SK-N-SH (cell line): Measurements from ENCODE around the gene VAV1.

Experiments
- RFX5 ChIP-seq: IDR thresholded peaks from 2 replicates; pipeline ENCODE4 v1.6.1; 2012; ENCODE audit warnings: mild to moderate bottlenecking, improper control_type of control experiment, low read length
- TF ChIP-seq, protein P1 (sequence below): fragments of 200-600 bp; sonication (generic); IDR thresholded peaks from 2 replicates; pipeline ENCODE4 v1.6.1; 2017; ENCODE audit warnings: antibody characterized with exemption, mild to moderate bottlenecking, moderate library complexity
- TF ChIP-seq, protein P2 (sequence below): IDR thresholded peaks from 2 replicates; pipeline ENCODE4; 2012
- TF ChIP-seq, protein P3 (sequence below): IDR thresholded peaks from 2 replicates; pipeline ENCODE4 v1.4.0; 2012; ENCODE audit warnings: low read depth, borderline replicate concordance

DNA sequence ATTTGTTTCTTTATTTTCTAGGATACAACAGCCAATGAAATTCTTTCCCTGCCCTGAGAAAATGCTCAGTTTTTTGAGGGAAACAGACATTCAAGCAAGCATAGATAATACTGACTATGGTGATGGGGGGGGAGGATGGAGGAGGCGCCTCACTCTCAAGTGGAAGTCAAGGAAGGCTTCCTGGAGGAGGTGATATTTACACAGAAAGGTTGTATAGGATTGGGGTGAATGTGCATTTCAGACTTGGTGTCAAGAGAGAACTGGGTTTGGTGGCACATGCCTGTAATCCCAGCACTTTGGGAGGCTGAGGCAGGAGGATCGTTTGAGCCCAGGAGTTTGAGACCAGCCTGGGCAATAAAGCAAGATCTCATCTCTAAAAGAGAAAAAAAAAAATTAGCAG lies 102.7 kb downstream of the VAV1 start:
- no peak for TF ChIP-seq RFX5
- TF ChIP-seq, protein P1, sequence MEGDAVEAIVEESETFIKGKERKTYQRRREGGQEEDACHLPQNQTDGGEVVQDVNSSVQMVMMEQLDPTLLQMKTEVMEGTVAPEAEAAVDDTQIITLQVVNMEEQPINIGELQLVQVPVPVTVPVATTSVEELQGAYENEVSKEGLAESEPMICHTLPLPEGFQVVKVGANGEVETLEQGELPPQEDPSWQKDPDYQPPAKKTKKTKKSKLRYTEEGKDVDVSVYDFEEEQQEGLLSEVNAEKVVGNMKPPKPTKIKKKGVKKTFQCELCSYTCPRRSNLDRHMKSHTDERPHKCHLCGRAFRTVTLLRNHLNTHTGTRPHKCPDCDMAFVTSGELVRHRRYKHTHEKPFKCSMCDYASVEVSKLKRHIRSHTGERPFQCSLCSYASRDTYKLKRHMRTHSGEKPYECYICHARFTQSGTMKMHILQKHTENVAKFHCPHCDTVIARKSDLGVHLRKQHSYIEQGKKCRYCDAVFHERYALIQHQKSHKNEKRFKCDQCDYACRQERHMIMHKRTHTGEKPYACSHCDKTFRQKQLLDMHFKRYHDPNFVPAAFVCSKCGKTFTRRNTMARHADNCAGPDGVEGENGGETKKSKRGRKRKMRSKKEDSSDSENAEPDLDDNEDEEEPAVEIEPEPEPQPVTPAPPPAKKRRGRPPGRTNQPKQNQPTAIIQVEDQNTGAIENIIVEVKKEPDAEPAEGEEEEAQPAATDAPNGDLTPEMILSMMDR: no peak
- TF ChIP-seq, protein P2, sequence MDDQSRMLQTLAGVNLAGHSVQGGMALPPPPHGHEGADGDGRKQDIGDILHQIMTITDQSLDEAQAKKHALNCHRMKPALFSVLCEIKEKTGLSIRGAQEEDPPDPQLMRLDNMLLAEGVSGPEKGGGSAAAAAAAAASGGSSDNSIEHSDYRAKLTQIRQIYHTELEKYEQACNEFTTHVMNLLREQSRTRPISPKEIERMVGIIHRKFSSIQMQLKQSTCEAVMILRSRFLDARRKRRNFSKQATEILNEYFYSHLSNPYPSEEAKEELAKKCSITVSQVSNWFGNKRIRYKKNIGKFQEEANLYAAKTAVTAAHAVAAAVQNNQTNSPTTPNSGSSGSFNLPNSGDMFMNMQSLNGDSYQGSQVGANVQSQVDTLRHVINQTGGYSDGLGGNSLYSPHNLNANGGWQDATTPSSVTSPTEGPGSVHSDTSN: no peak
- TF ChIP-seq, protein P3, sequence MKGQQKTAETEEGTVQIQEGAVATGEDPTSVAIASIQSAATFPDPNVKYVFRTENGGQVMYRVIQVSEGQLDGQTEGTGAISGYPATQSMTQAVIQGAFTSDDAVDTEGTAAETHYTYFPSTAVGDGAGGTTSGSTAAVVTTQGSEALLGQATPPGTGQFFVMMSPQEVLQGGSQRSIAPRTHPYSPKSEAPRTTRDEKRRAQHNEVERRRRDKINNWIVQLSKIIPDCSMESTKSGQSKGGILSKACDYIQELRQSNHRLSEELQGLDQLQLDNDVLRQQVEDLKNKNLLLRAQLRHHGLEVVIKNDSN: no peak
